OCI-LY3 (cell line): Measurements from ENCODE around the gene RXRA.

Experiments
- CTCF ChIP-seq: fragments of 200-600, 300-600 bp; sonication (generic); IDR thresholded peaks from 2 replicates; pipeline ENCODE4 v1.5.1; 2014; ENCODE audit warnings: antibody characterized with exemption, low read length, low read depth
- EZH2phosphoT487 ChIP-seq: fragments of 200-600 bp; shearing (Covaris generic); IDR thresholded peaks from 2 replicates; pipeline ENCODE4 v1.6.1; 2018; ENCODE audit warnings: antibody characterized with exemption, mixed run types, low read depth

GRCh38 chr9:134437403-134438194 lies 111.3 kb downstream of the RXRA start:
- no peak for TF ChIP-seq CTCF
- no peak for TF ChIP-seq EZH2phosphoT487
